Vagina (tissue), 2 donors: ENCODE measurements around the gene OMA1.

Source experiments
- CTCF ChIP-seq, 3 experiments: fragments of 450-650 bp in 2 of 3; fragments of 200-600 bp in 1 of 3; sonication (generic) in 1 of 3; IDR thresholded peaks; one replicate each; pipeline ENCODE4 v1.5.1; 2017 to 2019; ENCODE audit warnings: antibody characterized with exemption in 3 of 3, mild to moderate bottlenecking in 2 of 3, moderate library complexity in 2 of 3
- POLR2A ChIP-seq, 2 donors: fragments of 450-650 bp; IDR thresholded peaks; one replicate each; pipeline ENCODE4 v1.6.1; 2017; ENCODE audit warnings: antibody characterized with exemption in 2 of 2, mild to moderate bottlenecking in 2 of 2, moderate library complexity in 2 of 2

DNA sequence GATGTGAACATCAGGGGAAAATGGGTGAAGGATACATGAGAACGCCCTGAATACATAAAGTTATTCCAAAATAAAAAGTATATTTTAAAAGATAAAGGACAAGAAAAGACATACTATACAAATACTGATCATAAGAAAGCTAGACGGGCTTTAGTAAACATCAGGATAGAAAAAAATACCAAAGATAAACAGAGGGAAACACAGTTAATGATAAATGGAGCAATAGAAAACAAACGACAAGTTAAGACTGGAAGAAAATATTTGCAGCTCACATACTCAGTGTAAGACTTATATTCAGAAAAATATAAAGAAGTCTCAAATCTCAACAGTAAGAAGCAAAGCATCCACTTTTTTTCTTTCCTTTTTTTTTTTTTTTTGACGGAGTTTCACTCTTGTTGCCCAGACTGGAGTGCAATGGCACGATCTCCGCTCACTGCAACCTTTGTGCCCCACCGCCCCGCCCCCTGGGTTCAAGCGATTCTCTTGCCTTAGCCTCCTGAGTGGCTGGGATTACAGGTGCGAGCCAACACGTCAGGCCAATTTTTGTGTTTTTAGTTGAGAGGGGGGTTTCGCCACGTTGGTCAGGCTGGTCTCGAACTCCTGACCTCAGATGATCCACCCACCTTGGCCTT, 94.8 kb downstream of the OMA1 start:
- TF ChIP-seq CTCF (IDR thresholded peaks at IDR 0.05): no peak
- no peak for TF ChIP-seq POLR2A (IDR thresholded peaks at IDR 0.05)
